GM21786 (cell line): ENCODE measurements around the gene FOSL2.

Source experiments
- ATAC-seq: cut with Tn5 transposase; IDR thresholded peaks from one replicate; pipeline ENCODE4 v1.9.1; 2021; ENCODE audit not compliant: unreplicated experiment

The FOSL2 gene

GRCh38 chr2:28447943-28448792, 55.5 kb downstream of the FOSL2 start:
- ATAC-seq: no peak

GRCh38 chr2:28448793-28449100, 56.1 kb downstream of the FOSL2 start:
- ATAC-seq: no peak

- ATAC-seq: no peak
These were observed 56.4 kb downstream of the FOSL2 start for GRCh38 chr2:28449126-28449487.

- no peak for ATAC-seq
These were observed 57.1 kb downstream of the FOSL2 start for GRCh38 chr2:28449488-28450395.

GRCh38 chr2:28450901-28451565, 58.4 kb downstream of the FOSL2 start:
- ATAC-seq: no peak

GRCh38 chr2:28451793-28452533, 59.3 kb downstream of the FOSL2 start:
- ATAC-seq: peak; percentile 9

- ATAC-seq: peak; percentile 48
These were observed 60.0 kb downstream of the FOSL2 start for GRCh38 chr2:28452534-28453081.

GRCh38 chr2:28453396-28453795, 60.7 kb downstream of the FOSL2 start:
- no peak for ATAC-seq

GRCh38 chr2:28454016-28454930, 61.6 kb downstream of the FOSL2 start:
- no peak for ATAC-seq

GRCh38 chr2:28457237-28457636, 64.6 kb downstream of the FOSL2 start:
- no peak for ATAC-seq

- no peak for ATAC-seq
These were observed 68.4 kb downstream of the FOSL2 start for GRCh38 chr2:28461056-28461455.

- ATAC-seq: no peak
These were observed 69.5 kb downstream of the FOSL2 start for GRCh38 chr2:28462122-28462521.

- ATAC-seq: no peak
These were observed 70.7 kb downstream of the FOSL2 start for GRCh38 chr2:28463211-28463816.

GRCh38 chr2:28463893-28464292, 71.2 kb downstream of the FOSL2 start:
- ATAC-seq: no peak

GRCh38 chr2:28465148-28465885, 72.7 kb downstream of the FOSL2 start:
- ATAC-seq: no peak
